Neutrophil (primary cell): Measurements from ENCODE around the gene SLC47A2.

Source experiments
- H3K27ac ChIP-seq: fragments of 200-600 bp; sonication (generic); 2 replicates; pipeline ENCODE4 v1.5.1; 2016; ENCODE audit warnings: mild to moderate bottlenecking, moderate library complexity
- H3K27me3 ChIP-seq: fragments of 200-600 bp; sonication (generic); 2 replicates; pipeline ENCODE4 v1.6.0; 2016; ENCODE audit warnings: mild to moderate bottlenecking
- H3K36me3 ChIP-seq: fragments of 200-600 bp; sonication (generic); 2 replicates; pipeline ENCODE4 v1.5.1; 2017
- H3K4me1 ChIP-seq, 2 experiments: fragments of 200-600 bp in 1 of 2; sonication (generic) in 1 of 2; 1 replicate in 1 of 2; 2 replicates in 1 of 2; pipeline versions ENCODE4 v1.5.1 to v1.6.1; 2013 to 2016; ENCODE audit warnings: low read depth in 1 of 2, low read length in 1 of 2, mild to moderate bottlenecking in 1 of 2, moderate library complexity in 1 of 2; ENCODE audit not compliant: control insufficient read depth in 1 of 2, insufficient read depth in 1 of 2
- H3K4me3 ChIP-seq, 2 experiments: fragments of 200-600 bp in 1 of 2; sonication (generic) in 1 of 2; 1 replicate in 1 of 2; 2 replicates in 1 of 2; pipeline ENCODE4 v1.5.1; 2013 to 2016; ENCODE audit warnings: low read depth in 1 of 2, low read length in 1 of 2, mild to moderate bottlenecking in 1 of 2, moderate library complexity in 1 of 2
- H3K9me3 ChIP-seq: fragments of 200-600 bp; sonication (generic); 2 replicates; pipeline ENCODE4 v1.5.1; 2016
- CTCF ChIP-seq: fragments of 200-600 bp; sonication (generic); IDR thresholded peaks from 2 replicates; pipeline ENCODE4 v1.5.1; 2016; ENCODE audit warnings: antibody characterized with exemption

The SLC47A2 gene

GRCh38 chr17:19705771-19706770 lies 10.3 kb downstream of the SLC47A2 start:
- no peak overlapping the region for H3K4me3 ChIP-seq
- TF ChIP-seq CTCF: no peak
- H3K36me3 ChIP-seq: no peaks in the 10 kb centered on the region
- H3K27me3 ChIP-seq: no peaks in the 10 kb centered on the region
- H3K9me3 ChIP-seq: no peaks in the 10 kb centered on the region
- no peak overlapping the region for H3K27ac ChIP-seq
- H3K4me1 ChIP-seq: no peaks in the 10 kb centered on the region

DNA sequence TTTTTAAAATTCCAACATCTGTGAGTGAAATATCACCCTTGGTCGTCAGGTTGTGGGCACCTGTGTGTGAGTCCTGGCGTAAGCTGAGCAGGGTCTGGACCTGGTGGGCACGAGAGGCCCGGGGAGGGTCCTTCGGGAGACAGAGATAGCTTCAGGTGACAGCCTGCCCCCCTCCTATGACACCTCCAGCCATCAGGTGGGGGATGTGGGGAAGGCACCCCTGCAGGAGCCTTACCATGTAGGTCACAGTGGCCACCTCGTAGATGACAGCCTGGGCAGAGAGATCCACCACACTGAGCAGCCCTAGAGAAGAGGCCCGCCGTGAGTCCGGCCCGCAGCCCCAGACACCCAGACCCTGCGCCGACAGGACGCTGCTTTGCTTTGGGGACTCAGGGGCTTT lies 11.2 kb downstream of the SLC47A2 start:
- no peak for TF ChIP-seq CTCF
- Histone ChIP-seq H3K4me1 (no peaks in the 10 kb centered on the region), H3K27me3 (no peaks in the 10 kb centered on the region), H3K9me3 (no peaks in the 10 kb centered on the region), H3K36me3 (no peaks in the 10 kb centered on the region), H3K27ac (no peak overlapping the region), H3K4me3 (no peak overlapping the region)

DNA sequence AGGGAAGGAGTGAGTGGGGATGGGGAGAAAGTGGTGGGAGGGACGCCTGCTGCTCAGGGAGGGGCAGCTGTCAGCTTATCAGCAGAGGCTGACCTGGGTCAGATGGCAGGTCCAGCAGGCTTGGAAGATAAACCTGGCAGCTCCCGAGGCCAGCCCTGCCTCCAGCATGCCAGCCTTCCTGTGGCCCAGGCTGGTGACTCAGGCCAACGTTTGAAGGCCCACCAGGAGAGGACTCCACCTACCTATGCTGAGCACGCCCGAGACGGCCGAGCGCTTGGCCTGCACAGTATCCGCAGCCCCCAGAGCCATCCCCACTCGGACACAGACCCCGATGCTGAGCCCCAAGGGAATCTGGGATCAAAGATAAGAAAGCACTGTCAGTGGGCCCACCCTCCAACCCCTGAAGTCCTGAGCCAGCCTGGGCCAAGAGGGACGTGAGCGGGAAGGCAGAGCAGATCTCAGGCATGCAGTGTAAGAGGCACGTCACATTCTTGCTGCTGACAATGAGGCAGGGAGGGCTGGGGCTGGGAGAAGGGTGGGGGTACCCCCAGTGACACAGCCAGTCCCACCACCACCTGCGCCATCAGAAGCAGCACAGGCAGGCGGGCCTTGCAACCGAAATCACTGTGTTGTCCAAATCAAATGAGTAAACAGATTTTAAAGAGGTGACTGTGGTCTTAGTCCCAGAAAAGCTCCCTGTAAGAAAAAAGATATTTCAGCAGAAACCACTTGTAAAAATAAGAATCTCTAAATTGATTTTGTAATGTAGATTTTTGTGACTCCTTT lies 12.4 kb downstream of the SLC47A2 start:
- H3K27me3 ChIP-seq: no peaks in the 10 kb centered on the region
- no peaks in the 10 kb centered on the region for H3K9me3 ChIP-seq
- no peak for TF ChIP-seq CTCF
- no peak overlapping the region for H3K4me3 ChIP-seq
- no peaks in the 10 kb centered on the region for H3K4me1 ChIP-seq
- H3K27ac ChIP-seq: no peak overlapping the region
- no peaks in the 10 kb centered on the region for H3K36me3 ChIP-seq

DNA sequence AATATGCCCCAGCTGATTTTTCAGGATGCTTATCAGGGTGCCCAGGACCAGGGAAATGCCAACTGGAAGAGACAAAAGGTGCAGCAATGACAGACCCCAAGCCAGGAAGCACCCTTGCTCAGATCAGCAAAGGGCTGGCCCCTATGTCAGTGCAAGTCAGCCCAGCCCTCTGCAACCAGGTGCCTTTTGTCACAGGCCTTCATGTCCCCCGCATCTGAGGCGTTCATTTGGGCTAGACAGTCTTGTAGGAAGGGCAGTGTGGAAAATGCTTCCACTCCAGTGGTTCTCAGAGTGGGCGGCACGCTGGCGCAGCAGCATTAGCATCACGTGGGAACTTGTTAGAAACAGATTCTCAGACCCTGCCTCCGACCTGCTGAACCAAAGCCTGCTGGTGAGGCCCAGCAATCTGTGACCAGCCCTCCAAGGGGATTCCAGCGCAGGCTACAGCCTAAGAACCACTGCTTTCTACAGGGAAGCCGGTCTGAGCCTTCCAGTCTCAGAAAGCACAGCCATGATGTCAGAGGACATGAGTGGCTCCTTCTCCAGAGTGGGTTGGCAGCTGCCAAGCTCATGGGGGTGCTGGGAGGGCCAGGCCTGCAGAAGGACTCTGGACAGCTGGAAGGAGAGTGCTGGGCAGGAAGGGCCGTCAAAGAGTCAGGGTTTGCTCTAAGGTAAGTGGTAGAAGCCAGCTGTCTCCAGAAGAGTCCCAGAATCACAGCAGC lies 13.1 kb downstream of the SLC47A2 start:
- Histone ChIP-seq H3K9me3 (no peaks in the 10 kb centered on the region), H3K4me1 (no peaks in the 10 kb centered on the region), H3K4me3 (no peak overlapping the region), H3K36me3 (no peaks in the 10 kb centered on the region), H3K27ac (no peak overlapping the region), H3K27me3 (no peaks in the 10 kb centered on the region)
- no peak for TF ChIP-seq CTCF

- H3K36me3 ChIP-seq: no peaks in the 10 kb centered on the region
- H3K27ac ChIP-seq: no peak overlapping the region
- H3K27me3 ChIP-seq: no peaks in the 10 kb centered on the region
- no peaks in the 10 kb centered on the region for H3K4me1 ChIP-seq
- TF ChIP-seq CTCF: no peak
- H3K4me3 ChIP-seq: no peak overlapping the region
- H3K9me3 ChIP-seq: no peaks in the 10 kb centered on the region
Measured at GRCh38 chr17:19702217-19702641, 14.2 kb downstream of the SLC47A2 start.
